Activated CD4-positive, alpha-beta T cell treated with anti-CD3 and anti-CD28 coated beads for 36 hours (primary cell): ENCODE results near the gene TRABD2B. TPM values are rescaled to one million over a fixed set of nuclear protein-coding genes. Genes with fewer than 3 reads are reported as not detected.

Experiments used
- ATAC-seq: fragments of 200-7000 bp; cut with Tn5 transposase; one replicate; pipeline ENCODE4 v1.10.0; 2021; ENCODE audit warnings: mild to moderate bottlenecking, moderate library complexity
- CTCF ChIA-PET: fragments of 350-600 bp; sonication (Branson Sonifier 250); formaldehyde crosslinking; loops from one replicate; lab custom pipeline; 2021; ENCODE audit warnings: antibody characterized with exemption; lab: Charles Lee
- POLR2A ChIA-PET: fragments of 350-600 bp; sonication (Branson Sonifier 250); formaldehyde crosslinking; loops from one replicate; lab custom pipeline; 2021; ENCODE audit warnings: antibody characterized with exemption, inconsistent platforms; lab: Charles Lee
- DNase-seq: peaks from one replicate; pipeline ENCODE4 v3.0.0-alpha.2; 2020
- H3K27ac Mint-ChIP-seq: one replicate; pipeline ENCODE4 v1.8.0; 2021; ENCODE audit warnings: mixed read lengths
- H3K27me3 Mint-ChIP-seq: one replicate; pipeline ENCODE4 v1.8.0; 2021; ENCODE audit warnings: mixed read lengths
- H3K36me3 Mint-ChIP-seq: one replicate; pipeline ENCODE4 v1.8.0; 2021; ENCODE audit warnings: low read depth, mixed read lengths
- H3K4me1 Mint-ChIP-seq: one replicate; pipeline ENCODE4 v1.8.0; 2021; ENCODE audit warnings: mixed read lengths
- H3K4me3 Mint-ChIP-seq: one replicate; pipeline ENCODE4 v1.8.0; 2021; ENCODE audit warnings: mild to moderate bottlenecking, moderate library complexity, mixed read lengths
- H3K9me3 Mint-ChIP-seq: one replicate; pipeline ENCODE4 v1.8.0; 2021; ENCODE audit warnings: low read depth, mixed read lengths
- intact Hi-C, 2 experiments: fragments of 100-400 bp; cut with DNase I in 1 of 2; cut with micrococcal nuclease in 1 of 2; formaldehyde crosslinking; loops; one replicate each; pipeline versions ENCODE4 v1.14.2 to v1.15.1; 2022 to 2024; cut with DNase I, micrococcal nuclease
- total RNA-seq, 2 experiments: library from RNA; stranded (reverse); gene quantifications; one replicate each; pipeline ENCODE4 v1.2.3, GENCODE V29; 2021

TRABD2B gene
- total RNA-seq, 2 experiments from 2014 or later = not detected

GRCh38 chr1:47849005-47849521 is 148.1 kb downstream of the TRABD2B start:
- ChIA-PET CTCF (no interaction called here), POLR2A (no interaction called here)
- intact Hi-C loops = no loop called here
- Mint-ChIP-seq H3K4me3 (no peak overlapping the region), H3K9me3 (no peaks in the 10 kb centered on the region), H3K27me3 (peaks cover 3% of the 10 kb centered on the region), H3K36me3 (no peaks in the 10 kb centered on the region), H3K4me1 (no peaks in the 10 kb centered on the region), H3K27ac (no peak overlapping the region)
- no peak for ATAC-seq
- no peak for DNase-seq

- H3K4me3 Mint-ChIP-seq = no peak overlapping the region
- H3K9me3 Mint-ChIP-seq = no peaks in the 10 kb centered on the region
- no peak for ATAC-seq
- intact Hi-C loops = no loop called here
- no peak for DNase-seq
- no peaks in the 10 kb centered on the region for H3K4me1 Mint-ChIP-seq
- H3K36me3 Mint-ChIP-seq = no peaks in the 10 kb centered on the region
- H3K27ac Mint-ChIP-seq = no peak overlapping the region
- POLR2A ChIA-PET = no interaction called here
- CTCF ChIA-PET = no interaction called here
- H3K27me3 Mint-ChIP-seq = peaks cover 3% of the 10 kb centered on the region
These were observed 149.4 kb downstream of the TRABD2B start for GRCh38 chr1:47847763-47848162.

- Mint-ChIP-seq H3K4me1 (no peaks in the 10 kb centered on the region), H3K36me3 (no peaks in the 10 kb centered on the region), H3K27ac (no peak overlapping the region), H3K9me3 (no peaks in the 10 kb centered on the region), H3K27me3 (peaks cover 5% of the 10 kb centered on the region), H3K4me3 (no peak overlapping the region)
- ChIA-PET POLR2A (no interaction called here), CTCF (interaction anchor here (0.9 kb wide), 1 partner anchor 9 kb away, joined by 3 read pairs; no protein-coding TSS in a partner anchor)
- ATAC-seq (no peak), DNase-seq (no peak)
- intact Hi-C loops = no loop called here
These were observed 152.6 kb downstream of the TRABD2B start for GRCh38 chr1:47844558-47844955.

GRCh38 chr1:47843781-47844557 is 153.2 kb downstream of the TRABD2B start:
- Mint-ChIP-seq H3K9me3 (no peaks in the 10 kb centered on the region), H3K4me3 (no peak overlapping the region), H3K27ac (no peak overlapping the region), H3K36me3 (no peaks in the 10 kb centered on the region), H3K4me1 (no peaks in the 10 kb centered on the region), H3K27me3 (peaks cover 5% of the 10 kb centered on the region)
- ChIA-PET POLR2A (no interaction called here), CTCF (interaction anchor here (0.6 kb wide), 1 partner anchor 267 kb away, joined by 3 read pairs; no protein-coding TSS in a partner anchor)
- no peak for ATAC-seq
- intact Hi-C loops = no loop called here
- no peak for DNase-seq

- intact Hi-C loops = no loop called here
- DNase-seq (no peak), ATAC-seq (no peak)
- Mint-ChIP-seq H3K27ac (no peak overlapping the region), H3K27me3 (peaks cover 5% of the 10 kb centered on the region), H3K36me3 (no peaks in the 10 kb centered on the region), H3K4me1 (no peaks in the 10 kb centered on the region), H3K4me3 (no peak overlapping the region), H3K9me3 (no peaks in the 10 kb centered on the region)
- ChIA-PET CTCF (no interaction called here), POLR2A (no interaction called here)
These were observed 154.1 kb downstream of the TRABD2B start for GRCh38 chr1:47843059-47843458.

- peaks cover 4% of the 10 kb centered on the region for H3K27me3 Mint-ChIP-seq
- POLR2A ChIA-PET = no interaction called here
- DNase-seq = no peak
- no peak for ATAC-seq
- H3K27ac Mint-ChIP-seq = no peak overlapping the region
- intact Hi-C loops = no loop called here
- CTCF ChIA-PET = interaction anchor here (0.5 kb wide), 1 partner anchor 390 kb away, joined by 4 read pairs; no protein-coding TSS in a partner anchor
- H3K9me3 Mint-ChIP-seq = no peaks in the 10 kb centered on the region
- H3K4me1 Mint-ChIP-seq = no peaks in the 10 kb centered on the region
- no peaks in the 10 kb centered on the region for H3K36me3 Mint-ChIP-seq
- H3K4me3 Mint-ChIP-seq = no peak overlapping the region
These were observed 154.8 kb downstream of the TRABD2B start for GRCh38 chr1:47842228-47842919.

DNA sequence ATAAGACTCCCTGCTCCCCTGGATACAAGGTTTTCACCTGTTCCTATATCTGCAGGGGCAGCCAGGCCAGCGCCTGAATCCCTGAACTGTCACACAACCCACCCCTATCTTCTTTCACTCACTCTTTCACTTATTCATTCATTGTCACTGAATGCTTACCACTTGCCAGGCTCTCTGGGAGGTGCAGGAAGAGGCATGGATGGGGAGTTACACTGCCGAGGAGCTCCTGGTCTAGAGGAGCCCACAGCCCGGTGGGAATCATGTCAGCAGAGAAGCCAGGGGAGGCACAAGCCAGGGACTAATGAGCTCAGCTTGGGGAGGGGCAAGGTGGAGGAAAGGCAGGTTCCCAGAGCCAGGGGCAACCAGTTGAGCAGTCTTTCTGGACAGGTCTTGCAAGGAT is 155.8 kb downstream of the TRABD2B start:
- Mint-ChIP-seq H3K27ac (no peak overlapping the region), H3K9me3 (no peaks in the 10 kb centered on the region), H3K4me3 (no peak overlapping the region), H3K4me1 (no peaks in the 10 kb centered on the region), H3K36me3 (no peaks in the 10 kb centered on the region), H3K27me3 (peaks cover 5% of the 10 kb centered on the region)
- no peak for ATAC-seq
- no peak for DNase-seq
- ChIA-PET POLR2A (no interaction called here), CTCF (no interaction called here)
- intact Hi-C loops = no loop called here

DNA sequence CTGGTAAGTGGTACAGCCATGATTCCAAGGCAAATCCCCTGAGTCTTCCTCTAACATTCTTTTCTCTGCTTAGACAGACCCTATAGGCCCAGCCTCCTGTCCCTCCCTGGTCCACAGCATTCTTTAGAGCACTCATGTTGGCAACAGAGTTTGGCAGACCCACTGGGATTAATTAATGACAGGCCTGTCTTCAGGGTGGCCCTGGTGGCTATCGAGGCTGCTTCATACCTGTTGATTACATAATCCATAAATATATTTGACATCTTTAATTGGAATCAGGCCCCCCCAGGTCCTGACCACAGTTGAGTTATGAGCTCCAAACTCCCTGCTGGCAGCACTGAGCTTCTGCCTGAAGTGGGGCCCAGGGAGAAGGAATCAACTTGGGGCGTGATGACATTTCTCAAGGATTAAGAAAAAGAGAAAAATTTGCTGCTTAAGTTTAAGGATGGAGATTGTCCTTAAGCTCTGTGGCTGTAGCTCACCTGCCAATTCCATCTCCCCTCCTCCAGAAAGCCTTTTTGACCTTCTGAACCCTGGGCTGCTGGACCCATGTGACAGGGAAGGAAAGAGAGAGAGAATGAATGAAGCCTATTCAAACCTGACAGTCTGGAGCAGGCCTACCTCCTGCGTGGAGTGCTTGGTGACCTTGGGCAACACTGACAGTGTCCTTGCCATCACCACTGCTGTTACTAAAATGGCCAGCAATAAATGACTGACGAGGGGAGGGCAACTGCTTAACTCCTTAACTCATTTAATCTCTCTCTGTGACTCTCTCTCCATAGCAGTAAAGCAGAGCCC is 156.6 kb downstream of the TRABD2B start:
- POLR2A ChIA-PET = no interaction called here
- Mint-ChIP-seq H3K36me3 (no peaks in the 10 kb centered on the region), H3K27ac (no peak overlapping the region), H3K4me3 (no peak overlapping the region), H3K27me3 (peaks cover 5% of the 10 kb centered on the region), H3K9me3 (peaks cover 2% of the 10 kb centered on the region), H3K4me1 (no peaks in the 10 kb centered on the region)
- CTCF ChIA-PET = no interaction called here
- intact Hi-C loops = no loop called here
- DNase-seq (no peak), ATAC-seq (no peak)

- H3K36me3 Mint-ChIP-seq = no peaks in the 10 kb centered on the region
- CTCF ChIA-PET = no interaction called here
- ATAC-seq = no peak
- POLR2A ChIA-PET = no interaction called here
- intact Hi-C loops = no loop called here
- H3K27me3 Mint-ChIP-seq = peaks cover 3% of the 10 kb centered on the region
- H3K9me3 Mint-ChIP-seq = peaks cover 5% of the 10 kb centered on the region
- no peak overlapping the region for H3K4me3 Mint-ChIP-seq
- no peaks in the 10 kb centered on the region for H3K4me1 Mint-ChIP-seq
- H3K27ac Mint-ChIP-seq = no peak overlapping the region
- no peak for DNase-seq
These were observed 157.8 kb downstream of the TRABD2B start for GRCh38 chr1:47839433-47839760.

DNA sequence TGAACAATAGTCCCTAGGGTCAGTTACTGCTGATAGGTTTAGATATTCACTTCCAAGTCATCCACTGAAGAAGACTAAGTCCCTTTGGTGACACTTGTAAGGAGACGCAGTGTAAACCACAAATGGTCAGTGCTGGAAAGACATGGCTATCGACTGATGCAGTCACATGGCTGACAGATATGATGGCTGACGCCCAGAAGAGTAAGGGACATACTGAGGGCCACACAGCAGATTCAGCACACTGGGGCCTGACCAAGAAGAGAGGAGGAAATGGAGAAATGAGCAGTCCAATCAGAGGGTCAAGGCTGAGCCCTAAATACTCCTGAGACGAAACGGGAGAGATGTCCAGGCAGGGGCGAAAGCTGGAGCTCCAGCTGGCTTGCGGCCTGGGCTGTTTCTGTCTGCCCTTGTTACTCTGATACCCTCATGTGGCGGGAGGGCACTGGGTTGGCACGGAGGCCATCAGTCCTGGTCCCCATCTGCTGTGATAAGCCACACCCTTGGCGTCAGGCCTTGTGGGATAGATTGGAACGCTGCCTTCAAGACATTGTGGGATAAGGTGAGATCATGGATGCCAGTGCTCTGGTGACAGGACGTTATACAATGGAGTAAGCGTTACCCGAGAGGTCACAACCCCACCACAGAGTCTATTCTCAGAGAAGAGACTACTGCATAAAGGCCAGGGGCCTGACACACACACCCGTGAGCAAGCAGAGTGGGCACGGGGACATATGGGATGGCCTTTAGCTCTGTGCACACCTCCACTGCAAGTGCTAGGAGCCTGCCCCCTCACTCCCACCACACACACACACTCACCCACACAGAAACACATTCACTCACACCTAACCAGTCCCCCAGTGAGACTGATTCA is 158.4 kb downstream of the TRABD2B start:
- Mint-ChIP-seq H3K27ac (no peak overlapping the region), H3K4me1 (no peaks in the 10 kb centered on the region), H3K27me3 (peaks cover 3% of the 10 kb centered on the region), H3K9me3 (peaks cover 5% of the 10 kb centered on the region), H3K36me3 (no peaks in the 10 kb centered on the region), H3K4me3 (no peak overlapping the region)
- ATAC-seq (no peak), DNase-seq (no peak)
- POLR2A ChIA-PET = no interaction called here
- CTCF ChIA-PET = no interaction called here
- intact Hi-C loops = no loop called here
